H1 (cell line): ENCODE measurements around the gene SYTL1. TPM values are rescaled to one million over a fixed set of nuclear protein-coding genes. Genes with fewer than 3 reads are reported as not detected.

Experiments
- SP2 ChIP-seq: IDR thresholded peaks from 2 replicates; pipeline ENCODE4 v1.6.1; 2012; ENCODE audit warnings: mild to moderate bottlenecking, low read length, inconsistent platforms
- USF2 ChIP-seq: IDR thresholded peaks from 2 replicates; pipeline ENCODE4 v1.6.1; 2011; ENCODE audit warnings: low read length, improper control_type of control experiment
- polyA plus RNA-seq, 7 experiments: library from polyadenylated mRNA; depleted of rRNA in 3 of 7; stranded (reverse) in 5 of 7; unstranded in 2 of 7; fragments of >200 nt in 5 of 7; fragments of 200-250 nt in 2 of 7; gene quantifications; 1 replicate in 5 of 7; 2 replicates in 1 of 7; 4 replicates in 1 of 7; pipeline versions ENCODE4 v1.2.1 to v1.2.3, GENCODE V29; 2011 to 2013; ENCODE audit warnings: missing spikeins in 2 of 7, mixed read lengths in 2 of 7
- total RNA-seq: library from RNA; stranded (reverse); fragmentation: NEBNext Ultra II Directional; extraction: Animal tissue kit (Norgen Biotek cat#: 25700); gene quantifications from 2 replicates; pipeline ENCODE4 v1.2.1, GENCODE V29; 2021

The SYTL1 gene
- total and polyA plus RNA-seq, 2 of the 8 experiments (the other 6 are each of a cell fraction or from before 2014, with no cell fraction given) = 6.4 to 19.5 TPM

GRCh38 chr1:27355683-27356082 lies 13.9 kb downstream of the SYTL1 start (continued):
- TF ChIP-seq USF2 (no peak), SP2 (no peak)
